Lower leg skin (tissue), 3 donors: Measurements from ENCODE around the gene HNRNPC.
"Not testable (repeated sequence)": the region's sequence is repeated elsewhere in the genome, so short reads cannot be mapped to it uniquely, and the experiment has no call there.

Experiments
- POLR2A ChIP-seq, 2 donors: fragments of 450-650 bp; IDR thresholded peaks; one replicate each; pipeline ENCODE4 v1.6.1; 2016 to 2017; ENCODE audit warnings: antibody characterized with exemption in 2 of 2, mild to moderate bottlenecking in 1 of 2, moderate library complexity in 1 of 2
- TF ChIP-seq, protein P1 (sequence below), 3 donors: fragments of 450-650 bp; IDR thresholded peaks; one replicate each; pipeline ENCODE4 v1.5.1; 2016; ENCODE audit warnings: antibody characterized with exemption in 3 of 3, mild to moderate bottlenecking in 3 of 3, moderate library complexity in 2 of 3

DNA sequence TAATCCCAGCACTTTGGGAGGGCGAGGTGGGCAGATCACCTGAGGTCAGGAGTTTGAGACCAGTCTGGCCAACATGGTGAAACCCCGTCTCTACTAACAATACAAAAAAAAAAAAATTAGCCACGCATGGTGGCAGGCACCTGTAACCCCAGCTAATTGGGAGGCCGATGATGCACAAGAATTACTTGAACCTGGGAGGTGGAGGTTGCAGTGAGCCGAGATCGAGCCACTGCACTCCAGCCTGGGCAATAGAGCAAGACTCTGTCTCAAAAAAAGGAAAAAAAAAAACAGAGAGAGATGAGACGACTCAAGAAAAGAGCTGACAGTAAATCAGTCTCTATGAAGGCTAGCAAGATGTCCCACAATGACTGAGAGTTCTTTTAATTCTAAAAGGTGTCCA lies 44.1 kb downstream of the HNRNPC start:
- not testable (repeated sequence) for TF ChIP-seq POLR2A (IDR thresholded peaks at IDR 0.05)
- TF ChIP-seq, protein P1, sequence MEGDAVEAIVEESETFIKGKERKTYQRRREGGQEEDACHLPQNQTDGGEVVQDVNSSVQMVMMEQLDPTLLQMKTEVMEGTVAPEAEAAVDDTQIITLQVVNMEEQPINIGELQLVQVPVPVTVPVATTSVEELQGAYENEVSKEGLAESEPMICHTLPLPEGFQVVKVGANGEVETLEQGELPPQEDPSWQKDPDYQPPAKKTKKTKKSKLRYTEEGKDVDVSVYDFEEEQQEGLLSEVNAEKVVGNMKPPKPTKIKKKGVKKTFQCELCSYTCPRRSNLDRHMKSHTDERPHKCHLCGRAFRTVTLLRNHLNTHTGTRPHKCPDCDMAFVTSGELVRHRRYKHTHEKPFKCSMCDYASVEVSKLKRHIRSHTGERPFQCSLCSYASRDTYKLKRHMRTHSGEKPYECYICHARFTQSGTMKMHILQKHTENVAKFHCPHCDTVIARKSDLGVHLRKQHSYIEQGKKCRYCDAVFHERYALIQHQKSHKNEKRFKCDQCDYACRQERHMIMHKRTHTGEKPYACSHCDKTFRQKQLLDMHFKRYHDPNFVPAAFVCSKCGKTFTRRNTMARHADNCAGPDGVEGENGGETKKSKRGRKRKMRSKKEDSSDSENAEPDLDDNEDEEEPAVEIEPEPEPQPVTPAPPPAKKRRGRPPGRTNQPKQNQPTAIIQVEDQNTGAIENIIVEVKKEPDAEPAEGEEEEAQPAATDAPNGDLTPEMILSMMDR (IDR thresholded peaks at IDR 0.05) = not testable (repeated sequence)
